Left renal pelvis (tissue), 4 donors: ENCODE results near the gene ST6GALNAC1. TPM values are rescaled to one million over a fixed set of nuclear protein-coding genes. Genes with fewer than 3 reads are reported as not detected.

Experiments
- DNase-seq, 4 donors: peaks; one replicate each; pipeline ENCODE4 v3.0.0-alpha.2; 2013; ENCODE audit warnings: low read depth in 4 of 4, low spot score in 3 of 4
- polyA plus RNA-seq, 4 donors: library from polyadenylated mRNA; unstranded; fragments of 120-200 nt; gene quantifications; one replicate each; pipeline ENCODE4 v1.2.1, GENCODE V29; 2013; ENCODE audit not compliant: insufficient read length in 4 of 4

ST6GALNAC1 gene
- polyA plus RNA-seq, 4 donors, result 0.17 to 0.61 (median 0.40) TPM

DNA sequence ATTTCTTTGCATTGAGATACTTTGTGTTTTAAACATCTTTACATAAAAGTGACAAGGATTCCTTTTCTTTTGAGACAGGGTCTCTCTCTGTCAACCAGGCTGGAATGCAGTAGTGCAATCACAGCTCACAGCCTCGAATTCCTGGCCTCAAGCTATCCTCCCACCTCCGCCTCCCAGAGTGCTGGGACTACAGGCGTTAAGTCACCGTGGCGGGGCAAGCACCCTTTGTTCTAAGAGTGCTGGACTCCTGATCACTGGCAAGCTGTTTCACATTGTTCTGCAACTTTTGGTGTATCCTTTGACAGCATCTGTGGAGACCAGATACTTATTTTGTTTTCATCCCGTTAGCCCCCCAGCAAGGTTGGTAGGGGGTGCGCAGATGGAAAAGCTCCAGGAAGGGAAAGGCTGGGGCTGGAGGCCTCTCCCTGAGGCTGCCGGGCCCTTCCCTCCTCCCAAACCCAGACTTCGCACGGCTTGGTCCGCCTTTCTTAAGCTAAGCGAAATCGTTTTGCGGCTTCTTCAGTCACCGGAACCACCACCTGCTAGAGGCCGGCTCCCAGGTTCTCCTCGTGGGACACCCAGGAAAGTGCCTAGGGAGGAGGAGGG lies 59.0 kb downstream of the ST6GALNAC1 start:
- no peak for DNase-seq

DNA sequence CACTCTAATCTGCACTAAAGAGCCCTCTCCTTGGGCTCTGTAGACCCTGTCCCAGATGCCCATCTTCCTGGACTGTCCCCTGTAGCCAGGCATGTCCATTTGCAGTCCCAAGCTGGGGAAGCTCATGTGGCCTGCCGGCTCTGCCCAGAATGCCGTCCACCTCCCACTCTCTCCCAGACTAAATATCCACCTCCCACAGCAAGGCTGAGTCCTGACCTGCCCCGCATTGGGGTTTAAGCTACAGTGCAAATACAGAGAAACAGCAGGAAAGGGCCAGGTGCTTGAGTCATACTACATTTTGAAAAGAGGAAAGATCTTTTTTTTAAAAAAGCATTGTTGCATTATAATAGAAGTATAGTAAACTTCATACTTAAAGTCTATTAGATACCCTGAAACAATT lies 60.9 kb downstream of the ST6GALNAC1 start:
- no peak for DNase-seq

DNA sequence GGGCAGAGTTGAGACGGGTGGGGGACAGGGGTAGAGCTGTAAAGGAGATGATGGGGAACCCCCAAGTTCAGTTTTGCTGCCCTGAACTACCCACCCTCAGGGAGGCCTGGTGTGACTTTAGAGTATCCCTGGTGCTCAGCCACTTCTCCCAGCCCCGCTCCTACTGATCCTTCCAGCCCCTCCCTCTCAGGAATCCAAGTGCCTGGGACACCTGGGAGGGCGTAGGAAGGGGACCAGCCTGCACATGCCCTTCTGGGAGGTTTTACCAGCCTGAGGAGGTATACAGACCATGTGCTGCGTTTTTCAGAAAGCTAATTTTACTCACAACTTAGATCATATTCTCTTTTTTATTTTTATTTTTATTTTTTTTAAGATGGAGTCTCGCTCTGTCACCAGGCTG lies 62.0 kb downstream of the ST6GALNAC1 start:
- DNase-seq, result no peak

DNA sequence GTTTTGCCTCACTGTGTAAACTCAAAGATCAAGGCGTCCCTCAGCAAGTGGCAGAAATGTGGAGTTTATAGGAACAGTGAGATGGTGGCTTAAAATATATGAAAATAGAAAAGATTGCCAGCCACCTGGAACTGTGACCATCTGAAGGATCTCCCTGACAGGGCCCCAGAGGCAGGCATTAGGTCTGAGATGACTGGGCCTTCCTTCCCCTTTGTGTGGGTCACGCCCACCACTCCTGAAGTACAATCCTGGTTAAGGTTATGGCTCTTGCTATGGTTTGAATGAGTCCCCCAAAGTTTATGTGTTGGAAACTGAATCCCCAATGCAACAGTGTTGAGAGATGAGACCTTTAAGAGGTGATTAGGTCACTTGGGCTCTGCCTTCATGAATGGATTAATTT lies 64.3 kb downstream of the ST6GALNAC1 start:
- DNase-seq, result no peak

DNA sequence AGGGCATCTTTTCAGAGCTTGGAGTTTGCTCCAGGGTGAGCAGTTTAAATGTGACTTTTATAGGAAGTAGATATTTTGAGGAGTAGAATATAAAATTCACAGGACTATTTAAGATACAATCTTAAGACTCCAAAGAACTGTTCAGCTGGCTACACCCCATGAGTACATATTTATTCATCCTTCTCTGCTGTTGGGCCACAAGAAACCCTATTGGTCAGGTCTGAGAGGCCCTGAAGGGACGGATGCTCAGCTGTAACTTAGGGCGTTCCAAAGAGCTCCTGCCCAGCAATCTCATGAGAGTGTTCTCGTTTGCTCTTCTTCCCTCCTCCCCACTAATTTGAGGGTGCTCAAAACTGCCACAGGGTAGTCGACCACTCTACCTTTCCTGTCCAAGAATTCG lies 65.2 kb downstream of the ST6GALNAC1 start:
- no peak for DNase-seq

DNA sequence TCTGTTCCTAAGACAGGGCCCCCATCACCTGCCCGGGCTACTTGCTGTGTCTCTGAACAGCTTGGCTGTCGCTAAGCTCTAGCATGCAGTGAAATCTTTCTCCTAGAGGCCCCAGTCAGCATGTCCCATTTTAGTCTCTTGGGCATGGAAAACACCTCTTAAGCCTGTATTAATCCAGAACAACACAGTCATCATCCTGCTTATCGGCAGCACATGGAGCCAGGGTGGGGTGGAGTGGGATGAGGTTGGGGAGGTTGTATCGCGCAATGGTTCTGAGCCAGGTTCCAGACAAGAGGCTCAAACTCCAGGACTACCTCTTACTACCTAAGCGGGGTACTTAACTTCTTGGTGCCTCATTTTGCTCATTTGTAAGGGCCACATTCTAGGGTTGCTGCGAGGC lies 65.7 kb downstream of the ST6GALNAC1 start:
- no peak for DNase-seq

DNA sequence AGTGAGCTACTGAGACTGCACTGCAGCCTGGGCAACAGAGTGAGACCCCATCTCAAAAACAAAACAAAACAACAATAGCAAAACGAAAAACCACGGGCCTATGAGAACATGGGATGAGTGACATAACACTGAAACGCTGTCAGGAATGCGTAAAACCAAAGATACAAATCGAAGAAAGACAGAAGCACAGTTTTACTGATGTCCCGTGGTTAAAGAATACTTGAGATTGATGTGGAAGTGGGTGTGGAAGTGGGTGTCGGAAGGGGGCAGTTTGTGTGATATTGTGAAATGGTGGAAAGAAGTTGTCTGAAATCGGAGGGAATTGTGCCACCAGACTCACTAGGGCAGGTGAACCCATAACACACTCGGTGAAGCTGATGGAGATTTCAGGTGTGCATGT lies 67.4 kb downstream of the ST6GALNAC1 start:
- DNase-seq, result no peak

DNA sequence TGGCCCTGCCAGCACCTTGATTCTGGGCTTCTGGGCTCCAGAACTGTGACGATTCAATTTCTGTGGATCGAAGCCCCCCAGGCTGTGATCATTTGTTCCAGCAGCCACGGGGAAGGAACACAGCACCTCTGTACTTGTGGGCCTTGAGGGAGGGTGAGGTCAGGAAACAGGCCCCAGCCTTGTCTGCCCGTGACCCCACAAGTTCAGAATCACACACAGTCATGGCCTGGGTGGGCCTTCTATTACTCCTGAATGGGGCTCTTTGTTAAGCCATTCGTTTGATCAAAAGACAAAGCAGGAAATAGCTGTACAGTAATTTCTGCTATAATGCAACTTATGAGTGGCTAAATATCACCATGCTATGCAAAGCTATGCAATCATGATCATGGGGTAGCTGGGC lies 68.0 kb downstream of the ST6GALNAC1 start:
- DNase-seq, result no peak

Other genes starting within 250 kb of the ST6GALNAC1 start
- 10 to 100 TPM; 21.9 to 28.7 (median 25.6) TPM for gene UBE2O, start 190.6 kb downstream of the ST6GALNAC1 start, polyA plus RNA-seq
- under 1 TPM in 3 of 4 donors, not detected in 1; 0.21 to 0.23 (median 0.22) TPM for gene AANAT, start 176.2 kb downstream of the ST6GALNAC1 start, polyA plus RNA-seq
- gene RHBDF2, start 142.3 kb downstream of the ST6GALNAC1 start, polyA plus RNA-seq, result 1 to 10 TPM; 4.6 to 8.9 (median 6.2) TPM
- gene CYGB, start 106.0 kb downstream of the ST6GALNAC1 start, polyA plus RNA-seq, result 10 to 100 TPM; 11.0 to 19.0 (median 15.6) TPM
- 1 to 10 TPM; 3.0 to 4.5 (median 3.3) TPM for gene PRCD, start 103.7 kb downstream of the ST6GALNAC1 start, polyA plus RNA-seq
- 10 to 100 TPM in 3 of 4 donors, under 1 TPM in 1; 0.55 to 12.3 (median 11.3) TPM for gene ST6GALNAC2, start 57.9 kb downstream of the ST6GALNAC1 start, polyA plus RNA-seq
- gene MXRA7, start 67.2 kb upstream of the ST6GALNAC1 start, polyA plus RNA-seq, result 100 to 1,000 TPM in 3 of 4 donors, 10 to 100 TPM in 1; 93.8 to 121 (median 112) TPM
- gene JMJD6, start 82.8 kb upstream of the ST6GALNAC1 start, polyA plus RNA-seq, result 10 to 100 TPM; 18.7 to 29.1 (median 21.8) TPM
- 10 to 100 TPM; 30.1 to 45.8 (median 40.4) TPM for gene METTL23, start 83.1 kb upstream of the ST6GALNAC1 start, polyA plus RNA-seq
- 100 to 1,000 TPM; 324 to 465 (median 393) TPM for gene SRSF2, start 93.6 kb upstream of the ST6GALNAC1 start, polyA plus RNA-seq
- 10 to 100 TPM; 26.8 to 34.4 (median 28.4) TPM for gene MFSD11, start 94.4 kb upstream of the ST6GALNAC1 start, polyA plus RNA-seq
- 1 to 10 TPM; 1.2 to 2.2 (median 1.3) TPM for gene MGAT5B, start 224.6 kb upstream of the ST6GALNAC1 start, polyA plus RNA-seq